ENCODE results near the gene CGN. TPM values are rescaled to one million over a fixed set of nuclear protein-coding genes. Genes with fewer than 3 reads are reported as not detected.

Gene CGN
- total and polyA plus RNA-seq, 2 of the 13 experiments (the other 11 are each of a cell fraction or from before 2014, with no cell fraction given): 0.75 to 0.81 TPM

DNA sequence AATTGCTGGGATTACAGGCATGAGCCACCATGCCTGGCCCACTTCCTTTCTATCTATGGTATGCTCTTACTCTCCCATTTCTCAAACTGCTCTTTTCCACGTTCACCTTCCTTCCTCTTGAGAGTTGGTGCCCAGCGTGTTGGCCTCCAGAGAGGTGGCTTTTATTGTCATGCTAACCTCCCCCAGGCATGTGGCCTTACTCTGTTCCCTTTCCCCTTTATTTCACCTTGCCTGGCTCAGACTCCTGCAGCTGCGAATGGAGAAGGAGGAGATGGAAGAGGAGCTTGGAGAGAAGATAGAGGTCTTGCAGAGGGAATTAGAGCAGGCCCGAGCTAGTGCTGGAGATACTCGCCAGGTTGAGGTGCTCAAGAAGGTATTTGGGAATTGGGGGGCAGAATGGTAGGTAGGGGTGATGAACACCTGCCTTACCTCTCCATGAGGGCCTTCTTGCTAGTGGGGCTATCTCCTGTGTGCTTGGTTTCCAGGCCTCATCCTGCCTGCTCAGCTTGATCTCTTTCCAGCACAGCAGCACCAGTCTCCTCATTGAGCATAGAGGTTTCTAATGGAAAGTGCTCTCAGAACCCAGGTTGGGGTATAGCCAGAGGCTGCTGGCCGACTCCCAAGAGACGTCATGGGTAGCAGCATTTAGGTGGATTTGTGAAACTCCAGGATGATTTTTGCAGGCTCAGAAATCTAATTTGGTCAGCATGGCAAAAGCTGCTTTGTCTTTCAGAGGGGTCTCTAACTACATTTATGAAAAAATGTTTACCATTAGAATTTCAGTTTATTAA, 15.7 kb downstream of the CGN start:
- BruUV-seq (replicated peaks): no TSS peak
- CTCF ChIA-PET (ENCODE audit: low intra/inter-chr PET ratio, low total read pairs): no interaction called here
- FAIRE-seq: no peak

More for the DNA sequence above, 15.7 kb downstream of the CGN start:
- Histone ChIP-seq H4K20me1 (ENCODE audit: insufficient read depth, low read length) (no peaks in the 10 kb centered on the region), H3K4me3 (replicated peaks in 1 of 3; ENCODE audit: insufficient read depth in 1 of 3, low read depth in 2 of 3, low read length in 3 of 3) (no peak overlapping the region), H3K9ac (ENCODE audit: insufficient read depth, low read depth, low read length) (no peak overlapping the region), H3K27ac (ENCODE audit: extremely low read length, insufficient read depth, low read length) (no peak overlapping the region), H3K79me2 (ENCODE audit: insufficient read depth, low read length) (no peaks in the 10 kb centered on the region), H2AFZ (ENCODE audit: low read length) (no peak overlapping the region), H3K9me3 (ENCODE audit: low read length) (no peaks in the 10 kb centered on the region), H3K4me1 (ENCODE audit: insufficient read depth, low read length) (no peaks in the 10 kb centered on the region), H3K4me2 (ENCODE audit: low read depth, low read length) (no peak overlapping the region), H3K27me3 (ENCODE audit: control insufficient read depth in 1 of 2, insufficient read depth in 2 of 2, low read length in 2 of 2) (no peaks in the 10 kb centered on the region), H3K36me3 (replicated peaks in 1 of 2; ENCODE audit: control insufficient read depth in 1 of 2, insufficient read depth in 2 of 2, low read length in 2 of 2) (no peaks in the 10 kb centered on the region)
- ATAC-seq: no peak
- POLR2A ChIA-PET: no interaction called here
- WGBS (ENCODE audit: low lambda C conversion rate): 93% methylated on average over 7 of the region's 7 CpGs
- in situ Hi-C loops (cut with HindIII; ENCODE audit: extremely low pct_ligation_motif_present, low pct_unique_long_range_greater_than_20kb): loop anchor here (25.0 kb wide), 1 partner anchor 210 kb away; no protein-coding TSS in a partner anchor
- intact Hi-C loops (cut with micrococcal nuclease; ENCODE audit: unreplicated experiment): no loop called here
- DNase-seq (ENCODE audit: low spot score): no peak
- no peak for TF ChIP-seq ZNF282 (IDR thresholded peaks at IDR 0.05; ENCODE audit: partially characterized antibody)
- no peak for TF ChIP-seq SIX1 (CRISPR knock-in tag; IDR thresholded peaks at IDR 0.05; ENCODE audit: borderline replicate concordance)
- TF ChIP-seq, protein P1, sequence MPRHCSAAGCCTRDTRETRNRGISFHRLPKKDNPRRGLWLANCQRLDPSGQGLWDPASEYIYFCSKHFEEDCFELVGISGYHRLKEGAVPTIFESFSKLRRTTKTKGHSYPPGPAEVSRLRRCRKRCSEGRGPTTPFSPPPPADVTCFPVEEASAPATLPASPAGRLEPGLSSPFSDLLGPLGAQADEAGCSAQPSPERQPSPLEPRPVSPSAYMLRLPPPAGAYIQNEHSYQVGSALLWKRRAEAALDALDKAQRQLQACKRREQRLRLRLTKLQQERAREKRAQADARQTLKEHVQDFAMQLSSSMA (CRISPR knock-in tag; IDR thresholded peaks at IDR 0.05): no peak
- no peak for TF ChIP-seq KDM2A (CRISPR knock-in tag; IDR thresholded peaks at IDR 0.05; ENCODE audit: borderline replicate concordance, low read depth)
- TF ChIP-seq, protein P2, sequence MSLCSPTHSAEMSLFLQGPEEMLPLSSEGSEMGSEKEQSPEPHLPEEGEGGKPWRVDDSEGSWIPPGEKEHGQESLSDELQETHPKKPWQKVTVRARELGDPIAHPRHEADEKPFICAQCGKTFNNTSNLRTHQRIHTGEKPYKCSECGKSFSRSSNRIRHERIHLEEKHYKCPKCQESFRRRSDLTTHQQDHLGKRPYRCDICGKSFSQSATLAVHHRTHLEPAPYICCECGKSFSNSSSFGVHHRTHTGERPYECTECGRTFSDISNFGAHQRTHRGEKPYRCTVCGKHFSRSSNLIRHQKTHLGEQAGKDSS (CRISPR knock-in tag; IDR thresholded peaks at IDR 0.05; ENCODE audit: borderline replicate concordance, low read depth): no peak
- no peak for TF ChIP-seq GLI4 (CRISPR knock-in tag; IDR thresholded peaks at IDR 0.05; ENCODE audit: borderline replicate concordance)
- TF ChIP-seq ZNF260 (CRISPR knock-in tag; IDR thresholded peaks at IDR 0.05; ENCODE audit: borderline replicate concordance, low read depth): no peak
- TF ChIP-seq ZNF552 (CRISPR knock-in tag; IDR thresholded peaks at IDR 0.05; ENCODE audit: borderline replicate concordance): no peak
- TF ChIP-seq ELF3 (CRISPR knock-in tag; IDR thresholded peaks at IDR 0.05): no peak
- TF ChIP-seq, protein P3, sequence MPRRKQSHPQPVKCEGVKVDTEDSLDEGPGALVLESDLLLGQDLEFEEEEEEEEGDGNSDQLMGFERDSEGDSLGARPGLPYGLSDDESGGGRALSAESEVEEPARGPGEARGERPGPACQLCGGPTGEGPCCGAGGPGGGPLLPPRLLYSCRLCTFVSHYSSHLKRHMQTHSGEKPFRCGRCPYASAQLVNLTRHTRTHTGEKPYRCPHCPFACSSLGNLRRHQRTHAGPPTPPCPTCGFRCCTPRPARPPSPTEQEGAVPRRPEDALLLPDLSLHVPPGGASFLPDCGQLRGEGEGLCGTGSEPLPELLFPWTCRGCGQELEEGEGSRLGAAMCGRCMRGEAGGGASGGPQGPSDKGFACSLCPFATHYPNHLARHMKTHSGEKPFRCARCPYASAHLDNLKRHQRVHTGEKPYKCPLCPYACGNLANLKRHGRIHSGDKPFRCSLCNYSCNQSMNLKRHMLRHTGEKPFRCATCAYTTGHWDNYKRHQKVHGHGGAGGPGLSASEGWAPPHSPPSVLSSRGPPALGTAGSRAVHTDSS (CRISPR knock-in tag; conservative IDR thresholded peaks at IDR 0.05): no peak
- no peak for TF ChIP-seq ATF1 (CRISPR knock-in tag; IDR thresholded peaks at IDR 0.05)
